SKM-1 treated with dmso at 0.1 percent for 144 hours (cell line): ENCODE results near the gene TMEM242.
"Not testable (repeated sequence)": the region's sequence is repeated elsewhere in the genome, so short reads cannot be mapped to it uniquely, and the experiment has no call there.

Experiments used
- DNase-seq: peaks from one replicate; lab custom pipeline; 2025; ENCODE audit not compliant: unreplicated experiment; lab: John Stamatoyannopoulos, UW

Gene TMEM242

DNA sequence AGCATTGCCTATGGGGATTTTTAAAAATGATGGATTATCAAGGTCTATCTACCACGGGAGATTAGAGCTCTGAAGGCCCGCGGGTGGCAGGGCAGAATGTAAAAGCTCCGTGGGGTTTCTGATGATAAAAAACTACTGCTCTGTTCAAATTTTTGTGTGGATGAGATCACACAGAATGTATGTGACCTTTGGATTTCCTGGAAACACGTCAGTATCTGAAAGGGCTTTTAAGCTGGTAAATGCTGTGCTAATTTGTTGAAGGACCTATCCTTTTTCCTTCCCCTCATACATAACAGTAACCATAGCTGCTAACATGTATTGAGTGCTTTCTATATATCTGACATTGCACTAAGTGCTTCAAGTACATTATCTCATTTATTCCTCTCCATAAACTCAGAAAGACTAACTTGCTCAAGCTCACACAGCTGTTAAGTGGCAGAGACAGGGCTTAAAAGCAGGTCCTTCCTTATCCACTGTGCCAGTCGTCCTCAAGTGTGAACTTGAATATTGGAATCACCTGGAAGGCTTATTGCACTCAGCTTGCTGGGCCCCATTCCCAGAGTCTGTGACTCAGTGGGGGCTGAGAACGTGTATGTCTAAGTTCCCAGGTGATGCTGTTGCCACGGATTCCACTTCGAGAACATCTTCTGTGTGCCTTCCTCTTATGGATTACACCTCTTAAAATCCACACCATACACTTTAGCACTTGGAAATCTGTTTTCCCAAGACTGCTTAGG is 1.9 kb upstream of the TMEM242 start:
- no peak for DNase-seq

DNA sequence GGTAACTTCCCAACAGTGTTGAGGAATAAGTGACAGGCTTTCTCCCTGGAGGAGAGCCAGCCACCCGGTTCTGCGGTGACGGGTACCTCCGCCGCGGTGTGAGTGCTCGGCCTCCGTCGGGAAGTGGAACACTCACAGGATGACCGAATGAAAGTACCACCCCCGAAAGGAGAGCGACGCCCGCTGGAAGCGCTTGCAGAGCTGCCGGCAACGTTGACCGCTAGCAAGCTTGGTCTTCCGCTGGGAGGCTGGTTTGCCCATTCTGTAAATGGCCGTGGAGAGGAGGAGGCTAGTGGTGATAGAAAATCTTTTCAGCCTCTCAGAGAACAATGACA is 614 bp upstream of the TMEM242 start:
- DNase-seq, result no peak

DNA sequence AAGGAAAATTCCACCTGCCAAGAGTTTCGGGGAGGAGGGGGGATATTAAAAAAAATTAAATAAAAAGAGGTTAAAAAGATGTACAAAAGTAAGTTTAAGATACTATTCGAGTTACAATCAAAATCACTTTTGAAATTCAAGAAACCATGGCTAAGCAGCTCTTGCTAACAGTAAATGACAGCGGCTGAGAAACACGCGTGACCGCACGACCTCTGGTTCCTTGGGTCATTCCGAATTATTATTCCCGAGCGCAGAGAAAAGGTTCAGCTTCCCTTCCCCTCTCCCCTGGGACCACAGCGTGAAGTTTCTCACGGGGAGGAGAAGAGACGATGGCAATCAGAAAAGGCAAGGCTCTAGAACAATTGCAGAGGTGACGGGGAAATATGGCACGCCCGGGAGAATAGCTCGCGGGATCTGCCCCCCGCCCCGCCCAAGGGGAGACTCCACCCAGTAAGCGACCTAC is 496 bp downstream of the TMEM242 start:
- no peak for DNase-seq

DNA sequence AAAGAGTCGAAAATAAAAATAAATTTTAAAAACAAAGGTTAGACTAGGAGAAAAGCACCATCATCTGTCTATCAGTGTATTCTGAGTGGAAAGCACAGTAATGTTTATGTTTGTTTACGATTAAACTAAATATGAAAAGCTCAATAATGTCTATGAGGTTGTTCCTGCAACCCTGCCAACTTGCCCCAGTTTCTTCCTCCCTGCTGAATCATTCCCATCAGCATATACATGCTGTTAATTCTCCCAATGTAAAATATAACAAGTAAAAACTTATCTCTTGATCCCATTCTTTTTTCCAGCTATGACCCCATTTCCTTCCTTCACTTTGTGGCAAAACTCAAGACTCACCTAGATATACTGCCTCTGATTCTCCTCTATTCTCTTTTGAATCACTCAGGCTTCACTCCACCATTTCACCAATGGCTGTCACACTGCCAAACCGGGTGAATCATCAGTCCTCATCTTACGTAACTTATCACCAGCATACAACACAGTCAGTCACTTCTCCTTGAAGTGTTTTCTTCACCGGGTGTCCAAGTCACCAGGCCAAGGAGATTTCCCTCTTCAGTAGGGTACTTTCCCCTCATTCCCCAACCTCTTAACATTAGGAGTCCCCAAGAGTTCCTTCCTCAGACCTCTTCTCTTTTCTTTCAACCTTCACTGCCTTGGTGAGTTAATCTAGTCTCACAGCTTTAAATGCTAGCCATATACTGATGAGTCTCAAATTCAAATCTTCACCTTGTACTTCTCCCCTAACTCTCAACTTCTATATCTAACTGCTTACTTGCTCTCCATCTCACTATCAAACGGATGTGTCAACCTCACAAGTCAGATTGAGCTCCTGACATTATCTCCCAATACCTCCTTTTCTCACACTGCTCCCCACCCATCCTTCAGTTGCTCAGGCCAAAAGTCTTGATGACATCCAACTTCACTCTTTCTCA is 6.2 kb downstream of the TMEM242 start:
- no peak for DNase-seq

DNA sequence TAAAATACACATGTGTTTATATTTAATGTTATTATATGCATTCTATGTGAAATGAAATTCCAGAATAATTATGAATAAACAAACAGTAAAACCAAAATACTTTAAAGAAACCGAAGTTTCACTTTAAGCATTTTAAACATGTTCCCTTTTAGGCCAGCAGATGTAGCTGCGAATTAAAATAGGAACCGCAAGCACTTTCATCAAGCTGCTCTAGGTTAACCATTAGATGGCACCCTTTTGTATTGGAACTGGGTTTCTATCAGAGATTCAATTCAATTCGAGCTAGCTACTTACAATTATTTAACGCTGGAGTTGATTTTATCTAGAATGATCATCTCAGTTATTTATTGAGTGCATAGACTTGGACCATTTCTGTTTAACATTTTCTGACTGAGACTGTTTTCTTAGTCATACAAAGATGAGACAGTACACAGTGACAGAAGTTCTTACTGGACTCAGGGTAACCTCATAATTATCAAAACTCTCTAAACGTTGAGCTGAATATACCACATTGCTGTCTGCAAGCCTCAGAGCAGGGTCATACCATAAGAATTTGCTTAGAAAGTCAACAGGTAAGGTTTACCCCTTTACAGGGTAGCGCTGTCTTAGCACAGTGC is 8.5 kb downstream of the TMEM242 start:
- no peak for DNase-seq

DNA sequence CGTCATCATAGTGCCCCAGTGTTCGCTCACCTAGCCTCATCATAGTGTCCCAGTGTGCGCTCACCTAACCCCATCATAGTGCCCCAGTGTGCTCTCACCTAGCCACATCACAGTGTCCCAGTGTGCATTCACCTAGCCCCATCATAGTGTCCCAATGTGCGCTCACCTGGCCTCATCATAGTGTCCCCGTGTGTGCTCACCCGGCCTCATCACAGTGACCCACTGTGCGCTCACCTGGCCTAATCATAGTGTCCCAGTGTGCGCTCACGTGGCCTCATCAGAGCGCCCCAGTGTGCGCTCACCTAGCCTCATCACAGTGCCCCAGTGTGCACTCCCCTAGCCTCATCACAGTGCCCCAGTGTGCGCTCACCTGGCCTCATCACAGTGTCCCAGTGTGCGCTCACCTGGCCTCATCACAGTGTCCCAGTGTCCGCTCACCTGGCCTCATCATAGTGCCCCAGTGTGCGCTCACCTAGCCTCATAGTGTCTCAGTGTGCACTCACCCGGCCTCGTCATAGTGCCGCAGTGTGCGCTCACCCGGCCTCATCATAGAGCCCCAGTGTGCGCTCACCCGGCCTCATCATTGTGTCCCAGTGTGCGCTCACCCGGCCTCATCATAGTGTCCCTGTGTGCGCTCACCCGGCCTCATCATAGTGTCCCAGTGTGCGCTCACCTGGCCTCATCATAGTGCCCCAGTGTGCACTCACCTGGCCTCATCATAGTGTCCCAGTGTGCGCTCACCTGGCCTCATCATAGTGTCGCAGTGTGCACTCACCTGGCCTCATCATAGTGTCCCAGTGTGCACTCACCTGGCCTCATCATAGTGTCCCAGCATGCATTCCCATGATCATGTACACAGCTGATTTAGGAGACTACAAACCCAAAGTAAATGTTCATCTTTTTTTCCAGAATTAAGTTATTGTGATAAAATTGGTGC is 9.5 kb downstream of the TMEM242 start:
- DNase-seq, result no peak

DNA sequence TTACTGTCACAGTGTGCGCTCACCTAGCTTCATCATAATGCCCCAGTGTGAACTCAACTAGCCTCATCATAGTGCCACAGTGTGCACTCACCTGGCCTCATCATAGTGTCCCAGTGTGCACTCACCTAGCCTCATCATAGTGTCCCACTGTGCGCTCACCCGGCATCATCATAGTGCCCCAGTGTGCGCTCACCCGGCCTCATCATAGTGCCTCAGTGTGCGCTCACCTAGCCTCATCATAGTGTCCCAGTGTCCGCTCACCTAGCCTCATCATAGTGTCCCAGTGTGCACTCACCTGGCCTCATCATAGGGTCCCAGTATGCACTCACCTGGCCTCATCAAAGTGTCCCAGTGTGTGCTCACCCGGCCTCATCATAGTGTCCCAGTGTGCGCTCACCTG is 10.6 kb downstream of the TMEM242 start:
- no peak for DNase-seq

DNA sequence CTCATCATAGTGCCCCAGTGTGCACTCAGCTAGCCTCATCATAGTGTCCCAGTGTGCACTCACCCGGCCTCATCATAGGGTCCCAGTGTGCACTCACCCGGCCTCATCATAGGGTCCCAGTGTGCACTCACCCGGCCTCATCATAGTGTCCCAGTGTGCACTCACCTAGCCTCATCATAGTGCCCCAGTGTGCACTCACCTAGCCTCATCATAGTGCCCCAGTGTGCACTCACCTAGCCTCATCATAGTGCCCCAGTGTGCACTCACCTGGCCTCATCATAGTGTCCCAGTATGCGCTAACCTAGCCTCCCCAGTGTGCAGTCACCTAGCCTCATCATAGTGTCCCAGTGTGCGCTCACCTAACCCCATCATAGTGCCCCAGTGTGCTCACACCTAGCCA is 12.6 kb downstream of the TMEM242 start:
- DNase-seq, result not testable (repeated sequence)

DNA sequence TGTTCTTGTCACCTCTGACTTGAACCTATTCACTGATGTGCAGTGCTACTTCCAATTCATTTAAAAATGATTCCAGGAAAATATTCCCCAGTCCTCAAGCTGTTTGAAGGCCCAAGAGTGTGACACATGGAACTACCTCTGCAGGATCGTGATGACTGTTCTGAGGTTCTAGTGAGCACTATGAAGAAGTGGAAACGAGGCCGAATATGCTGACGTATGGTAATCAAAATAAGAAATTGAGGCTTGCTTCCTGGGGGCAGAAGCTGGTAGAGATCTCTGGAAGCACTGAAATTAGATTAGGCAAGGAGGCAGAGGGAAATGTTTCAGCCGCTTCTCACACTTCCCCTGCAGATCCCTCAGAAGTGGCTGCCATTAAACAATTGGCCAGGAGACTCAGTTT is 15.7 kb downstream of the TMEM242 start:
- no peak for DNase-seq

DNA sequence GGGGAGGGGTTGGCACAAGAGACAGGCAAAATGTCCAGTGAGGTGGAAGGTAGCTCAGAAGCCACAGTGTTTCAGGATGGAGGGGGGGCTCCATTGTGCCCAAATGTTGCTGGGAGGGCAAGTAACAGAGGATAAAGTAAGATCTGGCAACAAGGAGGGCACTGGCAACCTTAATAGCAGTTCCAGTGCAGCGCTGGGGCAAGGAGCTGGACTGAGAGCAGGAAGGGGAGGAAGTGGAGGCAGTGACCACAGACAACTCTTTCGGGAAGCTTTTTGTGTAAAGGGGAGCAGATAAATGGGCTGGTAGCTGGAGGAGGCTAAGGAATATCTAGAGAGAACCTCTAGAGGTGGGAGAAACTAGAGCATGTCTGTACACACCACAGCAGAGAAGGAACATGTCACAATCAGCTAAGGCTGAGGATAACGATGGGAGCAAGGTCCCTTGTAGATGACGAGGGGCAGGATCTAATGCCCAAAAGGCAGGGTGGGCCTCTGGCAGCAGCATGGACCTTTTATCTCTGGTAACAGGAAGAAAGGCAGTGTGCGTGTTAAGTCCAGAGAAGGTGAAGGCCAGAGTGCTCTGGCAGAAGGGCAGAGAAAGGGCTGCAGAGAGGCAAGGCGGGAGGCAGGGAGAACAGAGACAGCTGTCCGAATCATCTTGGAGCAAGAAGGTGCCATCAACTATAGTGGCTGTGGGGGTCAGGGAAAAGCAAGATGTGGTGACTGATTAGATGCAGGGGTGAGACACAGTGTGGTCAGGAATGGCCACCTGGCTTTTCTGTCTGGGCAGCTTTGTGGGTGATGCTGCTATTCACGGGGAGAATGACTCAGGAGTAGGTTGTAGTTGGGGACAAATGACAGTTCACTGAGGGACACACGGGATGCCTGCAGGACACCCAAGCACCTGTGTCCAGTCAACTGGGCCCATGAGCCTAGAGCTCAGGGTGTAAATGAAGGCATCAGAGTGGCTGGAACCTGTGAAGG is 17.4 kb downstream of the TMEM242 start:
- no peak for DNase-seq

DNA sequence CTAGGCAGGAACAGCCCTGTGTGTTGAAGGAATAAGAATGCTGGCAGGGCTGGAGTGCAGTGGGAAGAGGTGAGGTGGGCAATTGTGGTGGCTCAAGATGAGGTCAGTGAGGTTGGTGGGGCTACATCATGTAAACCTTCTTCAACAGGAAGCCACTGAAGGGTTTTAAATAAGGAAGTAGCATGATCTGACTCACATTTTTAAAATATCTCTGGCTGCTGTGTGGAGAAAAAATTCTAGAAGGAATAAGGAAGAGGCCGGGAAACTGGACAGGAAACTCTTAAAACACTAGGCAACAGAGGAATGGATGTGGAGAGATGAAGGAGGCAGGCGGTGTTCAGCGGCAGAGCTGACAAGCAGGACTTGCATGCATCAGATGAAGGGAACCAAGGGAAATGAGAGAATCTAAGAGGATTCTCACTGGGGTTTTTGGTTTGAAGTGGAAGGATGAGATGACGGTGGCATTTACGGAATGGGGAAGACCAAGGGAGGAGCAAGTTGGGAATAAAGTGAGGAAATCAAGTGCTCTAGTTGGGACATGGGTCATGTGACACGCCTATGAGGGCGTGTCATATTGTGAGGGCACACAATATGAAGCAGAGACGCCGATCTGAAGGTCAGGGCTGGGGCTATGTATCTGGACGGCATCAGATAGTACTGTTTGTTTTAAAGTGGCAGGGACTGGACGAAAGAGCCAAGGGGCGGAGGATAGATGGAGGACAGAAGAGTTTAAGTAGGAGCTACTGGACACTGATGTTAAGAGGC is 18.2 kb downstream of the TMEM242 start:
- DNase-seq, result peak; percentile 85

DNA sequence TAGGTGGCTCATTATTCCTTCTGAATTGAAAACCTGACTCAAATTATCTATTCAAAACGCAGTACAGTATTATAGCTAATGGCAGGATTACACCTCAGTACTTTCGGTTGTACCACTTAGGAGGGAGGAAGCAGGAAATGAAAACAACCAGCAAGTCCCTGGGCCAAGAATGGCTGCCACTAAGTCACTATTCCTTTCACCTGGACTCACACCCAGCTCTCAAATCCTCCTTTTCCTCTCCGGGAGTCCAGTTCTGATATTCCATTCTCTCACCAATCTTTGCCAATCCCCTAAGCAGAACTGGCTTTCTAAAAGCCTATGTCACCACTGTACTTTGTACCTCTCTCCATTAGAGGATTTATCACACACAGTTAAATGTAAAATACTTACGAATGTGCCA is 20.6 kb downstream of the TMEM242 start:
- DNase-seq, result no peak

DNA sequence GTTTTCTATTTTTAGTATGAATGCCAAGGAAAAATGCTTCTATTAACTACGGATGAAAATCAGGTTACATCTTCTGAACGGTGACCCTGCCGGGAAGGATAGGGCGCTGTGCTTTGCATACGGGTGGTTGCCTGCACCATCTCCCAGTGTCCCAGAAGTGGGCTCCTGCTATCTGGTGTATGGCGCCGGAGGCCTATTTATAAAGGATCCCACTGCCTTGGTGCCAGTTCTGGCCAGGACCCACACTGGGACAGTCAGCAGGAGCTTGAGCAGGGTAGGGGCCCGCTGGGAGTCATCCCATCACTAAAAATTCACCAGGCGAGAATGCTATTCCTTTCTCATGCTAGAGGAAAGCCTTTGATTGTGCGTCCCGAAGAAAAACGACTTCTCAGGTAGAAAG is 22.9 kb downstream of the TMEM242 start:
- DNase-seq, result no peak

DNA sequence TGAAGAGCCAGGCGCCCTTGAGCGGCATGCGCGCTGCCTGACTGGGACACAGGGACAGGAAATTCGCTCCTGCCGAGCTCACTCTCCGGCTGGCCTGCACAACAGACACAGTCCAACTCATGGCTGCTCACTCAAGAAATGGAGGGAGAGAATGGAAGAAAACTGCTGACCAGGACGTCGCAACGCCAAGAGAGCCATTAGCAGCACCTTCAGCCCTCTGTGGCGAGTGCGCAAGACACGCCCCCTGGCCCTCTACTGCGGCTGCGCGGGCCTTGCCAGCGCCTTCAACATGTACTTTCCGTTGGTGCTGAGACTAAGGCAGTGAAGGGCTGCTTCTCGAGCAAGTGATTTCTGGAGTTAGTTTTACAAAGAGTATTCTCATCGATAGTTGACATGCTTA is 23.3 kb downstream of the TMEM242 start:
- no peak for DNase-seq

DNA sequence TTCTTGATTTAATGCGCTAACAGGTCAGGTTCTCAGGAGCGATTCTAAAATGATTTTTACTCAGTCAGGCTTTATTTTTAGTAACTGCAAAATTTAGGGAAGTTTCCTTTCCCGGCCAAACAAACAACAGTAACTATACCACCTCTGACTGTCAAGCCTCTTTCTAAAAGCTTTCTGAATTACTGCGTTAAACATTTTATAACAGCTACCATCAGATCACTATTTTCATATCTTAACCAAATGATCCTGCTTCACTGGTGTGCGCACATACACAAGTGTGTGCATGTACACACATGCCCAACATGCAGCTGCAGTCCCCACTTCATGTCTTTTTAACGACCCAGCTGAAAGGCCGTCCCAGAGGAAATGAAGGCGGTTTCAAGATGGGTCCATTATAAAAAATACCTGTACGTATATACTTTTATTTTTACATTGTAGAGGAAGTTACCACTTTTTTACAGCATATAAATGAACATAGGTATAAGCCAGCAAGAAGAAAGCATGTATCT is 25.0 kb downstream of the TMEM242 start:
- DNase-seq, result no peak

DNA sequence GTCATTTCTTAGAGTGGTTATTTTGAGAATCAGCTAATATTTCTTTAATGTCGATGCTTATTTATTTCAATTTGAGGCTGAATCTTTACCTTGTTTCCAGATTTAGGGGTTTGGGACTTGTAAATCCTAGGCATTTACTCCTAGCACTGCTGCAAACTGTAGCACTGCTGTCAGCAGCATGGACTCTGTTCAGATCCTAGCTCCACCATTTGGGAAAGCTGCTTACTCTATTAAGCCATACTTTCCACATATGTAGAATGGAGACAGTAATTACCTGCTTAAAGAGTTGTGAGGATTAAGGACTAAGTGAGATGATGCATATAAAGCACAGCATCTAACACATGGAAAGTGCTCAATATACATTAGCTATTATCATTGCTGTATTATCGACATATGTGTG is 28.7 kb downstream of the TMEM242 start:
- DNase-seq, result no peak

DNA sequence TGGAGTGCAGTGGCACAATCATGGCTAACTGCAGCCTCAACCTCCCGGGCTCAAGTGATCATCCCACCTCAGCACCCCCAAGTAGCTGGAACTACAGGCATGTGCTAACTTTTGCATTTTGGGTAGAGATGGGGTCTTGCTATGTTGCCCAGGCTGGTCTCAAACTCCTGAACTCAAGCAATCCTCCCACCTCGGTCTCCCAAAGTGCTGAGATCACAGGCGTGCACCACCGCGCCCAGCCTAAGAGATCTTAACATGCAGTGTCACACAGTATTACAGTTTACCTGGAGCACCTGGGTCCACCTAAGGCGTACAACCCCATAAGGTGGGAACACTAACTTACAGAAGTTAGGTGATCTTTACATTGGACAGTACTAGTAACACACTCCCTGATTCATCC is 29.5 kb downstream of the TMEM242 start:
- no peak for DNase-seq

DNA sequence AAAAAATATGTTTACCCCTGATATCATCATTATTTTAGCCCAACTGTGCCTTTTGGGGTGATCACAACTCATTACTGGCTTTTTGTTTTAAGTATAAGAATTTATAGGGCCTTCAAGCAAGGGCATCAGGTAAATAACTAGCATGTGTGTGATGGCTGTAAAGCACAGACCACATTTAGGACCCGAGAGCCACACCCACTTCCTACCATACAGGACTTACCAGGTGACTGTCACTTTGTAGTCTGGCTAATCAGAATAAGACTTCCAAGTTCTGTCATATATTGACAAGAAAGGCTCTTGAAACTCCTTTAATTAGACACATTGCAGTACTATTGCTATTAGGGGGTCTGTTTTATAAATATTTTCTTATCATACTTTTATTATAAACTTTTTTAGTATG is 31.1 kb downstream of the TMEM242 start:
- no peak for DNase-seq

DNA sequence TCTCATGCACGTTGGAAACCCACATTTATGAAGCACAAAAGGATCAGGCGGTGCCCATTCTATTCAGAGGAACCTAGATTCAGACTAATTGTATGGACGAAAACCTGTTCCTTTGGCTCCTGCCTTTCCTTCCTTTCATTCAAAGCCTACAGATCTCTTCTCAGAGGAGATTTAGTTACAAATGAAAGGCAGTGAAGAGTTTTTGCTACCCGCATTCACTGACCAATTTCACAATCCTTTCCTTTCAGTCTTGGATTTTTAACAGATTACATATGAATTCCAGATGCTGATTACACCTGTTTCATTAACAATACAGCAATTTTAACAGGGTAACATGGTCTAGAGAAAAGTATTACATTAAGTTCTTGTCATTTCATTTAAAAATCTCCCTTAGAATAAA is 32.0 kb downstream of the TMEM242 start:
- DNase-seq, result no peak
